ENCODE measurements around the gene NDOR1.

DNA sequence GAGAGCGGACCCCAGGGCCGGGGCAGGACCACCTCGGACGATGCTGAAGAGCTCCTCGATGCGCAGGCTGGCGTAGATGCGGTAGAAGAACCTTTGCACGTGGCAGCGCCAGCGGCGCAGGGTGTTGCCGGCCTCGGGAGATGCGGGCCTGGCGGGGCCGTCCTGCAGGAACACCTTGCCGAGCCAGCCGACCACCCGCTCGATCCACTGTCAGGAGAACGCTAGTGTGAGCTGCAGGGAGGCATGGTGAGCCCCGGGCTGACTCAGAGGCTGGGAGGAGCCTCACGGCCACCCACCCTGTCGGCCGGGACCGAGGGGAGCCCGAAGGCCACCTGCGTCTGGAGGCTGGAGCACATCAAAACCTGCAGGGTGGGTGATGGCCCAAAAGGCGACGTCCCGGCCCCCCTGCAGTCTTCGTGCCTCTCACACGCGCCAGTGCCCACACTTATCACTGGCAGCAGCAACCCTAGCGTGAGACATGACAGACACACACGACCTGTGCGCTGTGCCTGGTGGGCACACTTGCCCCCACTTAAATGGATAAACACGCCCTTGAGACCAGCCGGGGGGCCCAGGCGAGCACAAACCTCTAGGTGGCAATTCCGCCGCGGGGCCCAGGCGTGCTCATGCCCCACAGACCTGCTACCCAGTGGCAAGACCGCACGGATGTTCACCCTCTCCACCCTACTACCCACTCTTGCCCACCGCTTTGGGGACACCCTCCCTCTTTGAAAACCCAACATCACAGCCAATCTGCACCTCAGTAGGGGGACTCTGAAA is 20.4 kb upstream of the NDOR1 start:
- TF ChIP-seq POLR2A (IDR thresholded peaks at IDR 0.05): no peak
- TF ChIP-seq, protein P1, sequence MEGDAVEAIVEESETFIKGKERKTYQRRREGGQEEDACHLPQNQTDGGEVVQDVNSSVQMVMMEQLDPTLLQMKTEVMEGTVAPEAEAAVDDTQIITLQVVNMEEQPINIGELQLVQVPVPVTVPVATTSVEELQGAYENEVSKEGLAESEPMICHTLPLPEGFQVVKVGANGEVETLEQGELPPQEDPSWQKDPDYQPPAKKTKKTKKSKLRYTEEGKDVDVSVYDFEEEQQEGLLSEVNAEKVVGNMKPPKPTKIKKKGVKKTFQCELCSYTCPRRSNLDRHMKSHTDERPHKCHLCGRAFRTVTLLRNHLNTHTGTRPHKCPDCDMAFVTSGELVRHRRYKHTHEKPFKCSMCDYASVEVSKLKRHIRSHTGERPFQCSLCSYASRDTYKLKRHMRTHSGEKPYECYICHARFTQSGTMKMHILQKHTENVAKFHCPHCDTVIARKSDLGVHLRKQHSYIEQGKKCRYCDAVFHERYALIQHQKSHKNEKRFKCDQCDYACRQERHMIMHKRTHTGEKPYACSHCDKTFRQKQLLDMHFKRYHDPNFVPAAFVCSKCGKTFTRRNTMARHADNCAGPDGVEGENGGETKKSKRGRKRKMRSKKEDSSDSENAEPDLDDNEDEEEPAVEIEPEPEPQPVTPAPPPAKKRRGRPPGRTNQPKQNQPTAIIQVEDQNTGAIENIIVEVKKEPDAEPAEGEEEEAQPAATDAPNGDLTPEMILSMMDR (IDR thresholded peaks at IDR 0.05): no peak
